Hematopoietic multipotent progenitor cell treated with erythropoietin and hydrocortisone succinate and interleukin-3 and kit ligand, for 8 days (in vitro differentiated cells): ENCODE results near the gene CDCA3.
"Not testable (repeated sequence)": the region's sequence is repeated elsewhere in the genome, so short reads cannot be mapped to it uniquely, and the experiment has no call there.

ENCODE experiments used
- DNase-seq: peaks from one replicate; pipeline ENCODE4 v3.0.0-alpha.2; 2015

CDCA3 gene

GRCh38 chr12:6872073-6873048 lies 21.3 kb upstream of the CDCA3 start:
- DNase-seq: peak; percentile 77

DNA sequence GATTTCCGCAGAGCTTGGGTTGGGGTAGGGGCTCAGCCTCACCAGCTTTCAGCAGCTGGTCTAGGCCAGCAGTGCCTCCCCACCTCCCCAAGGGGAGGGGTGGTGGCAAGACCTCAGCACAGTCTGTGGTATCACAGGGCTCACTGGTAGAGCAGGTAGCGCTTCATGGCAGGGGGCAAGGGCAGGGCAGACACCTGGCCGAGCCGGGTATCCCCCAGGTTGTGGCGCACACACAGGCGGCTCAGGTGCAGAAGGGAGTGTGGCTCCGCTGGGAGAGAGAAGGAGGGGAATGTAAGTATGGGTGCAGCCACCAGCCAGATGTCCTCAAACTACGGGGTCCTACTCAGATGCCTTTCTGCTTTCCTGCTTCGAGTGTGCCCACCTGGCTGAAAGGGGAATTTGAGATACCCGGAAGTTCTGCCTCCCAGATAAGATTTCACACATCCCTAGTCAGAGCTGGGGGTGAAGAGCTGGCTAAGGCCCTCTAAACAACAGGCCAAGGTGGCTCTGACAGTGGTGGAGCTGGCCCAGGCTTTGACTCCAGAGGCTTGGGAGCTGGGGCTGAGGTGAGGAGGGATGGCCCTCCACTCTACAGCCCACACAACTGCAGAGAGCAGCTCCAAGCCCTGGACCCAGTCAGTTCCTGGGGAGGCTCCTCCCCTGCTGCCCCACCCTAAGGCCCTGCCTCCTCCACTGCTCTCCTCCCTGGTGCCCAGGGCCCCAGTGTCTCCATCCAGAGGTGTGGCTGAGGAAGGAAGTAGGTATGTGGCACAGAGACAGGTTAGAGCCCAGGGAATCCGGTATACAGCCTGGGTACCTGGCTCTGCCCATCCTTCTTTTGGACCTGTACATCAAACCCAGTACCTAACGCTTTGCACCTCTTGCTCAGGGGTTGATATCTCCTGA lies 20.2 kb upstream of the CDCA3 start:
- DNase-seq: peak; percentile 68

DNA sequence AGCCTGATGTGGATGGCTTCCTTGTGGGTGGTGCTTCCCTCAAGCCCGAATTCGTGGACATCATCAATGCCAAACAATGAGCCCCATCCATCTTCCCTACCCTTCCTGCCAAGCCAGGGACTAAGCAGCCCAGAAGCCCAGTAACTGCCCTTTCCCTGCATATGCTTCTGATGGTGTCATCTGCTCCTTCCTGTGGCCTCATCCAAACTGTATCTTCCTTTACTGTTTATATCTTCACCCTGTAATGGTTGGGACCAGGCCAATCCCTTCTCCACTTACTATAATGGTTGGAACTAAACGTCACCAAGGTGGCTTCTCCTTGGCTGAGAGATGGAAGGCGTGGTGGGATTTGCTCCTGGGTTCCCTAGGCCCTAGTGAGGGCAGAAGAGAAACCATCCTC lies 19.2 kb upstream of the CDCA3 start:
- not testable (repeated sequence) for DNase-seq

- DNase-seq: peak; percentile 90
Measured at GRCh38 chr12:6869049-6870021, 18.2 kb upstream of the CDCA3 start.

- peak; percentile 50 for DNase-seq
Measured at GRCh38 chr12:6868211-6869048, 17.3 kb upstream of the CDCA3 start.

DNA sequence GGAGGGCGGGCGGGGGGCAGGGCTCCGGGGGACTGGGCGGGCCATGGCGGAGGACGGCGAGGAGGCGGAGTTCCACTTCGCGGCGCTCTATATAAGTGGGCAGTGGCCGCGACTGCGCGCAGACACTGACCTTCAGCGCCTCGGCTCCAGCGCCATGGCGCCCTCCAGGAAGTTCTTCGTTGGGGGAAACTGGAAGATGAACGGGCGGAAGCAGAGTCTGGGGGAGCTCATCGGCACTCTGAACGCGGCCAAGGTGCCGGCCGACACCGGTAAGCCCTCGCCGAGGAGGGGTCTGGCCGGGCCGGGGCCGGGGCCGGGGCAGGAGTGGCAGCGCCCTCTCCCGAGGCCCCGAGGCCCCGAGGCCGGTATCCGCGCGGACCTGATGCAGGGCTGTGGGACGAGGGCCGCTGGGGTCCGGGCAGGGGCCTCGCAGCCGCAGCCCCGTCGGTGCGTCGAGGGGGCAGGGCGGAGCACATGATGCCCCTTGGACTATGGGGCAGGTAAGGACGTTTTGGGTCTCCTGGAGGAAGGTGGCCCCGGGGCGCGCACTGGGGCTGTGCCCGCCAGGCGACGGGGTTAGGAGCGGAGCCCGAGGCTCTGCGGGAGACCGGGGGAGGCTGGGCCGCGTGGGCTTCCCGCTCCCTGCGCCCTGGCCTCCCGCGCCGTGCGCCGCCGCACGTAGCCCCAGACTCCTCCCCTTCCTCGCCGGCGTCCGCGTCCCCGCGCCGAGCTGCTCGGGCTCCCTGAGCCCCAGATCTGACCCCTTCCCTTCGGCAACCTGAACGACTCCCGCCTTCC lies 16.5 kb upstream of the CDCA3 start, which contains the start of gene TPI1:
Gene TPI1, plus strand, starts transcription at position 119 of the 798 bp plus-strand sequence. Its CDS starts 36 bp downstream, at position 155.
- peak; percentile 70 for DNase-seq

DNA sequence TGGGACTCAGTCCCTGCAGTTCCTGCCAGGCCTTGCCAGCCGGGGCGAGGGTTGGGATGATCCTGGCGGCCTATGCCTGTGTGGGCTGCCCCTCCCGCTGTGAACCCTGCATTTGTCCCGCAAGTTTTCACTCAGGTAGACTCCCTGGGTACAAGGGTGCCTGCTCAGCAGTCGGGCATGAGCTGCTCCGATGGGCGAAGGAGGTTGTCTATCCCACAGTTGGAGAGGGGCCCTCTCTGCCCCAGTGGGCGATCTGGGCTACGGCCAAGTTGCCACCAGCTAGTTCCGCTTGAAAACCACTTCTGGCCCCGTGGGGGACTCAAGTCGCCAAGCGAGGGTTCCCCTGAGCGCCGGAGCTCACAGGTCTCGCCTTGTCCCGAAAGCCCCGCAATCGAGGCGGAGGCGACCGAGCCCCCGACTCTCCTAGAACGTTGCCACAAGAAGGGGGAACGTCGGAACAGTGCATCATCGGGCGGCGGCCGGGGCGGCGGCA lies 15.9 kb upstream of the CDCA3 start:
- no peak for DNase-seq

DNA sequence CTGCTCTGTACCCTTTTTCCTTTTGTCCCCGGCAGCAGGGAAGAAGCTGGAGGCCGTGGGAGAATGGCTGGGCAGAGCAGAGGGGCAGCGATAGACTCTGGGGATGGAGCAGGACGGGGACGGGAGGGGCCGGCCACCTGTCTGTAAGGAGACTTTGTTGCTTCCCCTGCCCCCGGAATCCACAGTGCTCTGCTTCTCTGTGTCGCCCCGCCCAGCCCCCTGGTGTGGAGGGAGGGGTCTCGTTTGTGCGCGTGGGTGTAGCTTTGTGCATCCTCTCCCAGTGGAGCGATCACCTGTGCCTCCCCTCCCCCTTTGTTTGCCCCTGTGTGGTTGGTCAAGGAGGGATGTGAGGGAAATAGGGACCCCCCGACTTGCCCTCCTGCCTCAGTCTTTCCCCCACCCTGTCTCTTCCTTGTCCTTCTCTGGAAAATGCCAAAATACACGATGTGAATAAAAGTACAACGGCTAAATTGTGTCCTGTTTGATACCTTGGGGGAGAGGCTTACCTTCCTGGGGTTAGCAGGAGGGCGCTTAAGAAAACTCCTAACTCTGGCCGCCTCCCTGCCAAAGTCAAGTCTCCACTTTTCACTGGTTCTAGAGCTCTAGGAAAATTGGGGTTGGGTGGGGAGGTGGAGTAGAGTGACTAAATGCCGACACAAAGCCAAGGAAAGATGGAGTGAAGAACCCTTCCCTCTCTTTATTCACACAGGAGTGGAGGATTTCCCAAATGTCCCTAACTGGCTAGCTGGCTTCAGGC lies 15.3 kb upstream of the CDCA3 start:
- DNase-seq: no peak

DNA sequence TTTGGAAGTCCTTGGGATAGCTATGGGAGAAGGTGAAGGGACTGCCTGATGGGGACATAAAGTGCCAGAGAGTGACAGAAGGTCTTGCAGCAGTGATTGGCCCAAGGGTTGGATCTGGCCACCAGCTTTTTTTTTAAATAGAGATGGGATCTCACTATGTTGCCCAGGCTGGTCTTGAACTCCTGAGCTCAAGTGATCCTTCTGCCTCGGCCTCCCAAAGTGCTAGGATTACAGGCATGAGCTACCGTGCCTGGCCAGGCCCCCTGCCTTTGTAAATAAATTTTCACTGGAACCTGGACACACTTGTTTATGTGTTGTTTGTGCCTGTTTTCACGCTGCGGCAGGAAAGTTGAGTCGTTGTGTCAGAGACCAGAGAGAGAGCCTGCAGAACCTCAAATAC lies 14.2 kb upstream of the CDCA3 start:
- DNase-seq: not testable (repeated sequence)

- DNase-seq: no peak
Measured at GRCh38 chr12:6863586-6864321, 12.7 kb upstream of the CDCA3 start.

GRCh38 chr12:6863033-6863432 lies 11.9 kb upstream of the CDCA3 start:
- DNase-seq: no peak

DNA sequence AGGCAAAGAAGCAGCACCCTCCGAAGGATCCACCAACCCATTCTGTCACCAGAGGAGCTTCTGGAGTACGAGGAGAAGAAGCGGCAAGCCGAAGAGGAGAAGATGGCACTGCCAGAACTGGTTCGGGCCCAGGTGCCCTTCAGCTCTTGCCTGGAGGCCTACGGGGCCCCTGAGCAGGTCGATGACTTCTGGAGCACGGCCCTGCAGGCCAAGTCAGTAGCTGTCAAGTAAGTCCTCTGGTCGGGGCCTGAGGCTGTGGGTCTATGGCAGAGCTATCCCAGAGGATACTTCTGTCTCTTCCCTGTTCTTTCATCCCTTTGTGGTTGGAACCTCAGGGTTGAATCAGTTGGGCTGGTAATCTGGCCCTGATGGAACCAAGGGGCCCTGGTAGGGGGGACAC lies 10.3 kb upstream of the CDCA3 start:
- DNase-seq: no peak

DNA sequence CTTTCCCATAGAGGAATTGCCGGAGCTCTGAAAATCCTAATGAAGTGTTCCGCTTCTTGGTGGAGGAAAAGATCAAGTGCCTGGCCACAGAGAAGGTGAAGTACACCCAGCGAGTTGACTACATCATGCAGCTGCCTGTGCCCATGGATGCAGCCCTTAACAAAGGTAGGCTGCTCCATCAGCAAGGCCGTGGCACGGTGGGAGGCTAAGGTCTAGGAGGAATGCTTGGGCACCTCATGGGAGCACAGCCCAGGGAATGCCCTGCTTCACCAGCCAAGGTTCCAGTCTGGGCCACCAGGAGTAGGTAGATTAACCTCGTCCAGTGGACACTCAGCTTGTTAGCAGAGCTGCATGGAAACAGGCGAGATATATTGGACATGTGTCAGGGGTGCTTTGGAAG lies 9.9 kb upstream of the CDCA3 start:
- DNase-seq: no peak

GRCh38 chr12:6860116-6860515 lies 9.0 kb upstream of the CDCA3 start:
- DNase-seq: no peak

DNA sequence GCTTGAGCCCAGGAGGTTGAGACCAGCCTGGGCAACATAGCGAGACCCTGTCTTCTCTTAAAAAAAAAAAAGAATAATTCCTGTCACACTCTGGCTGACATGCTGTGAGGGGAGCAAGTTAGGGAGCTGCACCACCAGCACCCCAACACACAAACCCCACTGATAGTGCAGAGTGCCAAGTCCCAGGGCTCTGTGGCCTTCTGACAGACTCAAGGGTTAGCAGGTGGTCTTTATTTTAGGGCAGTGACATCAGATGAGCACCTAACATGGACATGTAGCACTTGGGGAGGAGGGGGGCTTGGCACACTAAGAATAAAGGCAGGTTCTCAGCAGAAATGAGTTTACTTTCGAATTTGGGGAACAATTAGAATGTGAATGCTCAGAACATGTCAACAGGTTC lies 7.7 kb upstream of the CDCA3 start:
- no peak for DNase-seq

GRCh38 chr12:6855322-6855721 lies 4.2 kb upstream of the CDCA3 start:
- no peak for DNase-seq

DNA sequence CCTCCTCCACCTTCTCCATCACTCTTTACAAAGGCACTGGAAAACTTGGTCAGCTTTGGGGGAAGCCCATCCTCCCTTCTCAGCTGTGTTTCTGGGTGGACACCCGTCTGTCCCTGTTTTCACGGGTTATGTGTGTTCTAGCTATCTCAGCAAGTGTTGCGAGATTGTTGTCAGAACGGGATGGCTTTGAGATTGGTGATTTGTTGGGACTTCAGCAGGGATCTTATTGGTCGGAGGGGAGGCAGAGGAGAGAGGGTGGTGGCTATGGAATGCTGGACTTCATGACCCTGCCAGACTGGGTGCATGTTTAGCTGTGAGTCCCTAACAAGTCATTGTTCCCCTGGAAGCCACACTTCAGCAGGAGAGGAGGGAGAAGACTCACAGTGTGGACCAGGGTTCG lies 3.0 kb upstream of the CDCA3 start:
- no peak for DNase-seq

DNA sequence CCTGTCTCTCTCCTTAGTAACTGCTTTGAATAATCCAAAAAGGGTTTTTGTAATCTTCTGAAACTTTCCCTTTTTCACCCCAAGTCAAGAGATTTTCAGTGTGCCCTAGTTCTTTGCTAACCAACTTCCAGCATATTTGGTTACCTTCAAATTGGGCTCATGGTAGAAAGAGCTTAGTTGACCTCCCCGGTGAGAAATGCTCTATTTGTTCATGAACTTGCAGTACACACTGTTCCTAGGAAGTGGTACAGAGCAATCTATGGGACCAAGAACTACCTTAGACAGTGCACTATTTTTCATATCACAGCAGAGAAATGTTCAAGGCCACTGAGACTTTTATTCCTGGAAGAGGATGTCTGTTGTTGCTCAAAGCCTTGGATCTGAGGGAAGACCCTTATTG lies 2.5 kb upstream of the CDCA3 start:
- no peak for DNase-seq
